ENCODE measurements around the gene RNF157.
"Not testable (repeated sequence)": the region's sequence is repeated elsewhere in the genome, so short reads cannot be mapped to it uniquely, and the experiment has no call there.

The RNF157 gene

GRCh38 chr17:76235883-76236282, 4.4 kb downstream of the RNF157 start:
- DNase-seq (ENCODE audit: low read depth in 2 of 2, low spot score in 1 of 2), result no peak

- no peak for DNase-seq (ENCODE audit: low read depth in 2 of 2, low spot score in 1 of 2)
These were observed 6.0 kb downstream of the RNF157 start for GRCh38 chr17:76234354-76234679.

GRCh38 chr17:76233588-76234353, 6.5 kb downstream of the RNF157 start:
- DNase-seq (ENCODE audit: low read depth in 2 of 2, low spot score in 1 of 2), result no peak

- no peak for DNase-seq (ENCODE audit: low read depth in 2 of 2, low spot score in 1 of 2)
These were observed 8.0 kb downstream of the RNF157 start for GRCh38 chr17:76232342-76232741.

- not testable (repeated sequence) for DNase-seq (ENCODE audit: low read depth in 2 of 2, low spot score in 1 of 2)
These were observed 13.5 kb downstream of the RNF157 start for GRCh38 chr17:76226749-76227148.

GRCh38 chr17:76225373-76226086, 14.8 kb downstream of the RNF157 start:
- not testable (repeated sequence) for DNase-seq (ENCODE audit: low read depth in 2 of 2, low spot score in 1 of 2)

GRCh38 chr17:76223802-76224201, 16.5 kb downstream of the RNF157 start:
- DNase-seq (ENCODE audit: low read depth in 2 of 2, low spot score in 1 of 2), result no peak

- DNase-seq (ENCODE audit: low read depth in 2 of 2, low spot score in 1 of 2), result no peak
These were observed 20.5 kb downstream of the RNF157 start for GRCh38 chr17:76219670-76220383.

GRCh38 chr17:76217081-76217480, 23.2 kb downstream of the RNF157 start:
- no peak for DNase-seq (ENCODE audit: low read depth in 2 of 2, low spot score in 1 of 2)

- DNase-seq (ENCODE audit: low read depth in 2 of 2, low spot score in 1 of 2), result no peak
These were observed 26.8 kb downstream of the RNF157 start for GRCh38 chr17:76213491-76213890.

- DNase-seq (ENCODE audit: low read depth in 2 of 2, low spot score in 1 of 2), result no peak
These were observed 32.2 kb downstream of the RNF157 start for GRCh38 chr17:76208120-76208519.

GRCh38 chr17:76207275-76208059, 32.8 kb downstream of the RNF157 start:
- no peak for DNase-seq (ENCODE audit: low read depth in 2 of 2, low spot score in 1 of 2)

- not testable (repeated sequence) for DNase-seq (ENCODE audit: low read depth in 2 of 2, low spot score in 1 of 2)
These were observed 34.6 kb downstream of the RNF157 start for GRCh38 chr17:76205542-76206144.

GRCh38 chr17:76204277-76204676, 36.0 kb downstream of the RNF157 start:
- no peak for DNase-seq (ENCODE audit: low read depth in 2 of 2, low spot score in 1 of 2)

GRCh38 chr17:76200354-76200753, 39.9 kb downstream of the RNF157 start:
- DNase-seq (ENCODE audit: low read depth in 2 of 2, low spot score in 1 of 2), result no peak

- peak in 1 of 2 donors; percentile 38 for DNase-seq (ENCODE audit: low read depth in 2 of 2, low spot score in 1 of 2)
These were observed 40.8 kb downstream of the RNF157 start for GRCh38 chr17:76199469-76199868.

- DNase-seq (ENCODE audit: low read depth in 2 of 2, low spot score in 1 of 2), result no peak
These were observed 41.6 kb downstream of the RNF157 start for GRCh38 chr17:76198702-76199101.

GRCh38 chr17:76197911-76198310, 42.4 kb downstream of the RNF157 start:
- no peak for DNase-seq (ENCODE audit: low read depth in 2 of 2, low spot score in 1 of 2)

GRCh38 chr17:76196675-76197074, 43.6 kb downstream of the RNF157 start:
- DNase-seq (ENCODE audit: low read depth in 2 of 2, low spot score in 1 of 2), result no peak

GRCh38 chr17:76195281-76196096, 44.8 kb downstream of the RNF157 start:
- DNase-seq (ENCODE audit: low read depth in 2 of 2, low spot score in 1 of 2), result no peak
